Liver (tissue), 9 donors: ENCODE data around the gene KLHL40. TPM values are rescaled to one million over a fixed set of nuclear protein-coding genes. Genes with fewer than 3 reads are reported as not detected.

ENCODE experiments used
- DNase-seq: peaks from one replicate; pipeline ENCODE4 v3.0.0-alpha.2; 2017; ENCODE audit warnings: low spot score
- H3K27ac ChIP-seq, 2 donors: one replicate each; pipeline ENCODE4 v1.7.0; 2013; ENCODE audit warnings: inconsistent platforms in 2 of 2, low read length in 2 of 2, control low read depth in 1 of 2, low read depth in 1 of 2, mild to moderate bottlenecking in 1 of 2
- H3K27me3 ChIP-seq, 4 donors: one replicate each; pipeline versions ENCODE4 v1.6.1 to v1.7.0; 2013; ENCODE audit warnings: low read length in 3 of 4, inconsistent platforms in 1 of 4, mild to moderate bottlenecking in 1 of 4, moderate library complexity in 1 of 4; ENCODE audit not compliant: control insufficient read depth in 4 of 4, insufficient read depth in 4 of 4
- H3K36me3 ChIP-seq, 4 donors: one replicate each; pipeline versions ENCODE4 v1.6.1 to v1.7.0; 2013; ENCODE audit warnings: low read length in 3 of 4, mild to moderate bottlenecking in 3 of 4, low read depth in 1 of 4, moderate library complexity in 1 of 4; ENCODE audit not compliant: control insufficient read depth in 4 of 4, insufficient read depth in 3 of 4
- H3K4me1 ChIP-seq, 4 donors: one replicate each; pipeline versions ENCODE4 v1.6.1 to v1.7.0; 2013; ENCODE audit warnings: low read length in 3 of 4, mild to moderate bottlenecking in 3 of 4, moderate library complexity in 1 of 4; ENCODE audit not compliant: control insufficient read depth in 4 of 4, insufficient read depth in 4 of 4
- H3K4me3 ChIP-seq, 3 donors: one replicate each; pipeline versions ENCODE4 v1.6.1 to v1.7.0; 2013; ENCODE audit warnings: low read length in 3 of 3, control low read depth in 1 of 3, low read depth in 1 of 3, mild to moderate bottlenecking in 1 of 3
- H3K9ac ChIP-seq, 2 donors: one replicate each; pipeline ENCODE4 v1.7.0; 2013; ENCODE audit warnings: low read length in 2 of 2, mild to moderate bottlenecking in 2 of 2, moderate library complexity in 2 of 2, control low read depth in 1 of 2, low read depth in 1 of 2
- H3K9me3 ChIP-seq, 4 donors: one replicate each; pipeline versions ENCODE4 v1.6.1 to v1.7.0; 2013; ENCODE audit warnings: low read length in 3 of 4; ENCODE audit not compliant: control insufficient read depth in 4 of 4
- ATF3 ChIP-seq: IDR thresholded peaks from 2 replicates; pipeline ENCODE4 v1.6.1; 2016; ENCODE audit warnings: antibody characterized with exemption
- CTCF ChIP-seq: fragments of 150-350 bp; IDR thresholded peaks from 2 replicates; pipeline ENCODE4 v1.5.1; 2017; ENCODE audit warnings: improper control_type of control experiment, low read depth, low read length; ENCODE audit not compliant: missing input control
- EGR1 ChIP-seq, 2 donors: IDR thresholded peaks; 2 replicates each; pipeline ENCODE4 v1.6.1; 2016 to 2018; ENCODE audit warnings: antibody characterized with exemption in 2 of 2, low read depth in 2 of 2
- FOXA1 ChIP-seq: IDR thresholded peaks from 2 replicates; pipeline ENCODE4 v1.6.1; 2016; ENCODE audit warnings: antibody characterized with exemption
- FOXA2 ChIP-seq: IDR thresholded peaks from 2 replicates; pipeline ENCODE4 v1.6.1; 2016; ENCODE audit warnings: antibody characterized with exemption
- GABPA ChIP-seq, 2 donors: IDR thresholded peaks in 1 of 2; conservative IDR thresholded peaks in 1 of 2; 2 replicates each; pipeline ENCODE4 v1.6.1; 2016; ENCODE audit warnings: antibody characterized with exemption in 2 of 2, mild to moderate bottlenecking in 1 of 2, moderate library complexity in 1 of 2
- HNF4A ChIP-seq, 2 donors: conservative IDR thresholded peaks; 2 replicates each; pipeline ENCODE4 v1.6.1; 2016; ENCODE audit warnings: antibody characterized with exemption in 2 of 2, mild to moderate bottlenecking in 2 of 2
- HNF4G ChIP-seq: IDR thresholded peaks from 2 replicates; pipeline ENCODE4 v1.6.1; 2016; ENCODE audit warnings: antibody characterized with exemption
- JUND ChIP-seq, 2 donors: IDR thresholded peaks; 2 replicates each; pipeline ENCODE4 v1.6.1; 2016; ENCODE audit warnings: antibody characterized with exemption in 2 of 2
- MAX ChIP-seq: IDR thresholded peaks from 2 replicates; pipeline ENCODE4 v1.6.1; 2016; ENCODE audit warnings: antibody characterized with exemption
- NR2F2 ChIP-seq: IDR thresholded peaks from 2 replicates; pipeline ENCODE4 v1.6.1; 2016; ENCODE audit warnings: antibody characterized with exemption
- RAD21 ChIP-seq, 2 donors: IDR thresholded peaks; 2 replicates each; pipeline ENCODE4 v1.6.1; 2016; ENCODE audit warnings: antibody characterized with exemption in 2 of 2, mild to moderate bottlenecking in 2 of 2
- REST ChIP-seq: IDR thresholded peaks from 2 replicates; pipeline ENCODE4 v1.6.1; 2016; ENCODE audit warnings: antibody characterized with exemption, mild to moderate bottlenecking
- RXRA ChIP-seq, 2 donors: IDR thresholded peaks; 2 replicates each; pipeline ENCODE4 v1.6.1; 2017 to 2018; ENCODE audit warnings: antibody characterized with exemption in 2 of 2, mild to moderate bottlenecking in 1 of 2
- SP1 ChIP-seq: IDR thresholded peaks from 2 replicates; pipeline ENCODE4 v1.6.1; 2018; ENCODE audit warnings: antibody characterized with exemption, mild to moderate bottlenecking
- YY1 ChIP-seq: IDR thresholded peaks from 2 replicates; pipeline ENCODE4 v1.6.1; 2016; ENCODE audit warnings: antibody characterized with exemption, mild to moderate bottlenecking
- ZBTB33 ChIP-seq: IDR thresholded peaks from 2 replicates; pipeline ENCODE4 v1.6.1; 2016; ENCODE audit warnings: antibody characterized with exemption
- WGBS: extraction: QIAGEN DNeasy Blood & Tissue Kit; methylation state at CpG from one replicate; pipeline ENCODE4 v1.1.7; 2013; 5-methylcytosine and 5-hydroxymethylcytosine counted together
- polyA plus RNA-seq, 2 donors: library from polyadenylated mRNA; stranded (reverse) in 1 of 2; unstranded in 1 of 2; fragments of 200-250 nt in 1 of 2; fragments of >200 nt in 1 of 2; fragmentation: Nextera tagmentation in 1 of 2; extraction: Ambion mirVana in 1 of 2; gene quantifications; one replicate each; pipeline versions ENCODE4 v1.2.1 to v1.2.3, GENCODE V29; 2013 to 2015
- total RNA-seq, 2 donors: library from RNA; depleted of rRNA; stranded (reverse); fragments of >200 nt; gene quantifications; one replicate each; pipeline ENCODE4 v1.2.3, GENCODE V29; 2014
- donor health status: healthy.
- donor health status: healthy.
- donor health status: healthy.
- donor health status: healthy.
- donor health status: healthy.

The KLHL40 gene
- total and polyA plus RNA-seq, 4 donors, result not detected

GRCh38 chr3:42712688-42713372 is 27.5 kb downstream of the KLHL40 start:
- DNase-seq, result no peak

GRCh38 chr3:42713747-42714146 is 28.4 kb downstream of the KLHL40 start:
- no peaks in the 10 kb centered on the region for H3K27me3 ChIP-seq
- H3K4me1 ChIP-seq, result no peaks in the 10 kb centered on the region
- no peak overlapping the region for H3K4me3 ChIP-seq
- TF ChIP-seq ATF3, result no peak
- no peak for TF ChIP-seq YY1
- no peak for TF ChIP-seq HNF4G
- TF ChIP-seq RXRA (IDR thresholded peaks at IDR 0.05), result no peak
- no peak for TF ChIP-seq NR2F2
- TF ChIP-seq REST, result no peak
- no peak for TF ChIP-seq SP1
- TF ChIP-seq EGR1 (IDR thresholded peaks at IDR 0.05; ENCODE audit: low read depth in 2 of 2), result no peak
- TF ChIP-seq HNF4A (conservative IDR thresholded peaks at IDR 0.05), result no peak
- H3K9ac ChIP-seq, result no peak overlapping the region
- WGBS, result 94% methylated on average over 2 of the region's 2 CpGs
- no peaks in the 10 kb centered on the region for H3K36me3 ChIP-seq
- H3K27ac ChIP-seq, result no peak overlapping the region
- no peaks in the 10 kb centered on the region for H3K9me3 ChIP-seq
- no peak for DNase-seq

More at GRCh38 chr3:42712688-42713372, 27.5 kb downstream of the KLHL40 start:
- TF ChIP-seq JUND (IDR thresholded peaks at IDR 0.05), result no peak
- TF ChIP-seq MAX, result no peak
- no peak for TF ChIP-seq HNF4G
- no peak for TF ChIP-seq YY1
- TF ChIP-seq RAD21 (IDR thresholded peaks at IDR 0.05), result no peak
- no peak for TF ChIP-seq FOXA1
- no peak for TF ChIP-seq NR2F2
- no peak for TF ChIP-seq SP1
- TF ChIP-seq ZBTB33, result no peak
- TF ChIP-seq ATF3, result no peak
- no peak for TF ChIP-seq RXRA (IDR thresholded peaks at IDR 0.05)
- no peak for TF ChIP-seq CTCF
- TF ChIP-seq GABPA (IDR thresholded peaks at IDR 0.05 in 1 of 2, conservative IDR thresholded peaks at IDR 0.05 in 1 of 2), result no peak
- TF ChIP-seq EGR1 (IDR thresholded peaks at IDR 0.05; ENCODE audit: low read depth in 2 of 2), result no peak
- no peak for TF ChIP-seq FOXA2
- no peaks in the 10 kb centered on the region for H3K27me3 ChIP-seq
- no peak overlapping the region for H3K9ac ChIP-seq
- no peaks in the 10 kb centered on the region for H3K36me3 ChIP-seq
- H3K4me1 ChIP-seq, result no peaks in the 10 kb centered on the region
- 81% methylated on average over 5 of the region's 5 CpGs for WGBS
- H3K27ac ChIP-seq, result no peak overlapping the region
- no peak overlapping the region for H3K4me3 ChIP-seq
- H3K9me3 ChIP-seq, result no peaks in the 10 kb centered on the region
